GDM1 (cell line): ENCODE results near the gene ABHD17C.

Experiments
- DNase-seq: peaks from one replicate; lab custom pipeline; 2025; lab: John Stamatoyannopoulos, UW

ABHD17C gene

DNA sequence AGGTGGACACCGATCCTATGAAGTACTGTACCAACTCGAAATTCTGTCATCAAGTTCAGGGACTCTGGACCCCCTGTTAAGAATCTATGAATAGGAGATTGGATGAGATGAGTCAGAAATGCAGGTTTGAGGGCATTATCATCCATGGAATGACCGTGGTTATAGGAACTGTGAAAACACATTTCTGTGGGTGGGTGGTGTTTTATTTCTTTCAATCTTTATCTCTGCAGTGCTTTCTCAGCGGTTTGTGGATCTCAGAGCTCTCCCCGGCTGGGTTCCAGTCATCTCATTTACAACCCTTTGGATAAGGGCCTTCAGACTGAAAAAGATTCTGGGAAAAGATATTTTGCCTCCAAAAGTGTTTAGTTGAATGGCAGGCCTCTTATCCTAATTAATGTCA is 5.4 kb upstream of the ABHD17C start:
- no peak for DNase-seq

DNA sequence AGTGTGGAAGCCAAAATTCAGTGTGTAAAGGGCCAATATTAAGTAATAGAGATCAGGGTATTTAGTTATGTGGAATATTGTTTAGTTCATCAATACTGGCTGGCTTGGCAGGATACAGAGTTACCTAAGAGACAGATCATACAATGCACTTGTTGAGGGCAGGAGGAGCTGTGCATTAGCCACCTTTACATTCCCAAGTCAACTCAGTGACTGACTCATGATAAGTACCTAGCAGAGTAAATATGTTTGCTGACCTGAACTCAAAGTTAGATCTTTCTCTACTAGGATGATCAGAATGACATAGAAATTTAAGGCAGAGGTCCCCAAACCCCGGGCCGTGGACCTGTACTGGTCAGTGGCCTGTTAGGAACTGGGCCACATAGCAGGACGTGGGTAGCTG is 3.5 kb upstream of the ABHD17C start:
- DNase-seq, result no peak

DNA sequence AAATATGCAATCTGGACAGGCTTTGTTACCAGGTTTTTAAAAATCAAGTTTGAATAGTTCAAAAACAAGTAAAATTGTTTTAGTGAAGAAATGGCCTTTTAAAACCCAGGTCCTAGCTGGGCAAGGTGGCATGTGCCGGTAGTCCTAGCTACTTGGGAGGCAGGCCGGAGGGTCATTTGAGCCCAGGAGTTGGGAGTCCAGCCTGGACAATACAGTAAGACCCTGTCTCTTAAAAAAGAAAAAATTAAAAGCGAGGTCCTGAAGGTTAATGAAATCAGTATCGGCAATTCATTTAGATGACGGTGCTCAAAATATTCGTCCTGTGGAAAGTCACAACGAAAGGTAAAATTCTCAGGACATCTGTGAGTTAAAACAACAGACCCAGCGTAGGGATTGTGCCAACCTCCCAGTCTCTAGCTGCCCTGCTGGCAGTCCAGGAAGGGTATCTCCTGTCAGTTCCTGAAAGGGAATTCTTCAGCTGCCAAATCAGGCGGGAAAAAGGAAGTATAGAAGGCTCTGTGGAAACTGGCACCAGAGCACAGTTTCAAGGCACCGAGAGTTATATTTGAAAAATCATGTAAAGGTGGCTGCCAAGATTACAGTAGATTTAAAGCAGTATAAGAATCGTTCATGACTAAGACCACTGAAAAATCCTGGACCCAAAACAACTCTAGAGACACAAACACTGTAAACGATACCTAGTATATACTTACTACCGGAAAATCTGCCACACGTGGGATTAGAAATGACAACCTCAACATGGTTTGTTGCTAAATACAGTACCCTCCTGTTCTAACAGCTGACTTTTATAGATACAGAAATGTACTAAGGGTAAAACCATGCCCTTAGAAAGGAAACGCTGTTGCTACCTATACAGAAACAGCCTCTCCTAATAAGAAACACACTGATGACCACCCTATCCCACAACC is 1.2 kb upstream of the ABHD17C start:
- DNase-seq, result no peak

GRCh38 chr15:80694611-80695098 is 455 bp upstream of the ABHD17C start:
- DNase-seq, result no peak

GRCh38 chr15:80695911-80696661 is 976 bp downstream of the ABHD17C start:
- no peak for DNase-seq

DNA sequence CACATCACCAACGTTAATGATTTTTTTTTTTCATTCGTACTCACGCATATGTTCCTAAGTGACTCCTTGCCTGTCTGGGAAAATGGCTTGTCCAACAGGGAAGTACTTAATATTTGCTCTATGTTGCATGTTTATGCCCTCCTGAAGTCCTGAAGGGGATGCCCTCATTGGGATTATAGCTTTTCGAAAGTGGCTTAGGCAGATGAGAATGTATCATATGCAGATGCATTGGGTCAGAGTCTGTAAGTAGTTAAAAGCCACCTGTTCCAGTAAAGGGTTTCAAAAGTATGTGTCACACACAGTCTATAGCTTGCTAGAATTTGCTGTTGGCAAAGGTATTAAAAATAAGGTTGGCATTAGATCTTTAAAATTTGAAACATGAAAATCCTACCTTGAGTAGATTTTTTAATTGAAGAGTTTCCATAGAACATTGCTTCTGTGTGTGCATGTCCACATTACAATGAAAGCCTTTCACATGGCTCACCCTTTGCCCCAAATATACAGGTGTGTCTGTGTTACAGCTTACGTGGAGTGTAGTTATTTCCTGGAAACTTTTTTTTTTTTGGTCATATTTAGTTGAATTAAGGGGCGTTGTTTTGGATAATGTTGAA is 2.1 kb downstream of the ABHD17C start:
- DNase-seq, result no peak

DNA sequence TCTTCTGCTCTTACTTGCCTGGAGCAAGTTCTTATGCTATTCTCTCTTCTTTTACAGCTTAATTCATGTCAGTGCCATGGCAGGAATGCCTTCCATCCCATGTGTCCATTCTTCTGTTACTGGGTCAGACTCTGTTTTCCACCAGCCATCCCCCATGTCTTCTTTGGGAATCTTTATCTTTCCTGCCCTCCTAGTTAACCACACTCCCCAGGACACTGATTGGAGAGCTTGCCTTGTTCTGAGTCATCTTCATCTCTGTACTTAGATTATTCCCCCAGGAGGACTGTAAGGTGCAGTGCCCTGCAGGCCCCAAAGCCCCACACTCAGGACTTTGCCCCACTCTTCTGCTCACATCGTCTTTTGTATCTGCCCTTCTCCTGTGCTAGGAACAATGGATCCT is 3.6 kb downstream of the ABHD17C start:
- DNase-seq, result no peak

DNA sequence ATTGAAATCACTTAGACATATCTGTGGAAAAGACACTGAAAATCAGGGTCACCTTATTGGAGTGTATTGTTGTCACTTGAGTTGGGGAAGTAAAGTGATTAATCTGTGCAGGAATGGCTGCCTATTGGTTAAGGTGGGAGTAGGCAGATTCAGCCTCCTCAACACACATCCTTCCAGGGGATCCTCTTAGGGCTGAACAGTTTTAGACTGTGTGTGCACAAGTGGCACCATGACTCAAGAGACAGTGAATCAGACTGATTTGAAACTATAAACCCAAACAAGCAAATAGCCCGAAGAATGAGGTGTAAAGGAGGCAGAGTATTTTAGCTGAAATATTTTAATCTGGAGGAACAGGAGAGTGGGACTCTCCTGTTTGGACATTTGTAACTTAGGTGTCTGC is 4.9 kb downstream of the ABHD17C start:
- DNase-seq, result no peak

- DNase-seq, result no peak
Measured at GRCh38 chr15:80701676-80702311, 6.7 kb downstream of the ABHD17C start.

- DNase-seq, result no peak
Measured at GRCh38 chr15:80703081-80703480, 8.0 kb downstream of the ABHD17C start.

- DNase-seq, result no peak
Measured at GRCh38 chr15:80703965-80704364, 8.9 kb downstream of the ABHD17C start.

GRCh38 chr15:80706161-80706560 is 11.1 kb downstream of the ABHD17C start:
- no peak for DNase-seq

- DNase-seq, result no peak
Measured at GRCh38 chr15:80709542-80709941, 14.4 kb downstream of the ABHD17C start.

- DNase-seq, result no peak
Measured at GRCh38 chr15:80710635-80711554, 15.8 kb downstream of the ABHD17C start.

GRCh38 chr15:80711886-80712285 is 16.8 kb downstream of the ABHD17C start:
- no peak for DNase-seq

GRCh38 chr15:80712956-80713355 is 17.8 kb downstream of the ABHD17C start:
- DNase-seq, result no peak

DNA sequence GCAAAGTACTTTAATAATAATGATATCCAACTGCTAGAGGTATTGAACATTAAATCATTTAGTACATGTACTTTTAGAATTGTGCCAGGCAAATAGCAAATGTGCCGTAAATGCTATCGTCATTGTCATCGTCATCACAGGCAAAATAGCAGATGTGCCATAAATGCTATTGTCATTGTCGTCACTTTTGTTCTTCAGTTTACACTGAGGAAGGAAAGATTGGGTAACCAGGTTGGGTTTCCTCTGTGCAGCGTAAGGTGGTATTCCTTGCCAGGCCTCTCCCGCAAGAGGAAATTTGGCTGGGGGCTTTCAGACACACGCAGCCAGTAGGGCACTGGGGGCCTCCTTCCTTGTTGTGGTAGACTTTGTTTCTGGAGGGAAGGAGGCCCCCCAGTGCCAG is 26.4 kb downstream of the ABHD17C start:
- no peak for DNase-seq

GRCh38 chr15:80722811-80723210 is 27.7 kb downstream of the ABHD17C start:
- DNase-seq, result no peak

- DNase-seq, result no peak
Measured at GRCh38 chr15:80727196-80727595, 32.1 kb downstream of the ABHD17C start.

- no peak for DNase-seq
Measured at GRCh38 chr15:80727596-80727995, 32.5 kb downstream of the ABHD17C start.

GRCh38 chr15:80730387-80730786 is 35.3 kb downstream of the ABHD17C start:
- no peak for DNase-seq
